Heart left ventricle (tissue), 13 donors: ENCODE results near the gene BOC.

Source experiments
- CTCF ChIP-seq, 12 donors: fragments of 200-600 bp; sonication (generic) in 4 of 12; IDR thresholded peaks; one replicate each; pipeline versions ENCODE4 v1.5.0 to v1.8.0; 2018 to 2022; ENCODE audit warnings: antibody characterized with exemption in 12 of 12, mild to moderate bottlenecking in 5 of 12
- POLR2A ChIP-seq, 2 donors: fragments of 450-650 bp; IDR thresholded peaks; one replicate each; pipeline ENCODE4 v1.6.1; 2017; ENCODE audit warnings: antibody characterized with exemption in 2 of 2, mild to moderate bottlenecking in 2 of 2, moderate library complexity in 2 of 2
- donor health status: ischemic (EF 13 %, LVEDD 7.1; RV severe dilation, severe dysfunction).
- donor health status: DM: no; HTN: yes; CAD: no.
- donor health status: DM: no; HTN: no; CAD: no.
- donor health status: ischemic (EF 25% LVEDD 6.9; RV normal size, moderate dysfunction).
- donor health status: ischemic (EF 25% LVEDD 5.7; RV mildly dilated, moderate dysfunction).
- donor health status: ischemic (EF 35%, LVEDD 5.7; RV mildly dilated, moderate dysfunction).
- donor health status: nonischemic (EF 11% LVEDD 7.7; RV severe dilation, severe dysfunction).
- donor health status: DM: yes; HTN: yes; CAD: no.
- donor health status: PGD.
- donor health status: ischemic (EF 29% LVEDD 5.4; RV normal size, mild dysfunction).
- donor health status: nonischemic (EF 23%, LVEDD 6.1; RV moderate dilation, normal function).

GRCh38 chr3:113292933-113293332, 81.6 kb downstream of the BOC start:
- TF ChIP-seq CTCF (IDR thresholded peaks at IDR 0.05): no peak
- TF ChIP-seq POLR2A (IDR thresholded peaks at IDR 0.05): no peak
